CD4-positive, alpha-beta T cell (primary cell): Measurements from ENCODE around the gene FGF14. TPM values are rescaled to one million over a fixed set of nuclear protein-coding genes. Genes with fewer than 3 reads are reported as not detected.

Experiments used
- ATAC-seq: fragments of 200-7000 bp; cut with Tn5 transposase; one replicate; pipeline ENCODE4 v1.10.0; 2022; ENCODE audit warnings: mild to moderate bottlenecking; ENCODE audit not compliant: poor library complexity
- CTCF ChIA-PET: fragments of 350-600 bp; sonication (Branson Sonifier 250); formaldehyde crosslinking; loops from one replicate; lab custom pipeline; 2021; ENCODE audit warnings: antibody characterized with exemption, inconsistent platforms; lab: Charles Lee
- POLR2A ChIA-PET: fragments of 350-600 bp; sonication (Branson Sonifier 250); formaldehyde crosslinking; loops from one replicate; lab custom pipeline; 2021; ENCODE audit warnings: antibody characterized with exemption, inconsistent platforms; lab: Charles Lee
- DNase-seq, 14 experiments: peaks; one replicate each; pipeline ENCODE4 v3.0.0-alpha.2; 2013 to 2020; ENCODE audit warnings: mixed read lengths in 2 of 14
- H3K27ac ChIP-seq, 2 donors: one replicate each; pipeline versions ENCODE4 v1.5.1 to v1.7.0; 2013; ENCODE audit warnings: low read length in 2 of 2, low read depth in 1 of 2, mild to moderate bottlenecking in 1 of 2
- H3K27me3 ChIP-seq, 2 experiments: 1 replicate in 1 of 2; 2 replicates in 1 of 2; pipeline versions ENCODE4 v1.6.1 to v1.7.0; 2013; ENCODE audit warnings: low read length in 2 of 2, control low read depth in 1 of 2, mild to moderate bottlenecking in 1 of 2, moderate library complexity in 1 of 2; ENCODE audit not compliant: insufficient read depth in 2 of 2, control insufficient read depth in 1 of 2
- H3K36me3 ChIP-seq: one replicate; pipeline ENCODE4 v1.6.1; 2013; ENCODE audit warnings: low read length, control low read depth; ENCODE audit not compliant: insufficient read depth
- H3K4me1 ChIP-seq: one replicate; pipeline ENCODE4 v1.6.1; 2013; ENCODE audit warnings: low read length, control low read depth; ENCODE audit not compliant: insufficient read depth
- H3K4me3 ChIP-seq: one replicate; pipeline ENCODE4 v1.5.1; 2013; ENCODE audit warnings: mild to moderate bottlenecking, low read length, moderate library complexity
- H3K9me3 ChIP-seq, 2 experiments: 1 replicate in 1 of 2; 2 replicates in 1 of 2; pipeline versions ENCODE4 v1.6.1 to v1.7.0; 2013; ENCODE audit warnings: low read length in 2 of 2, mild to moderate bottlenecking in 2 of 2, control low read depth in 1 of 2, moderate library complexity in 1 of 2; ENCODE audit not compliant: control insufficient read depth in 1 of 2, insufficient read depth in 1 of 2
- H3K27ac Mint-ChIP-seq: one replicate; pipeline ENCODE4 v1.8.0; 2020; ENCODE audit warnings: mixed read lengths
- H3K27me3 Mint-ChIP-seq: one replicate; pipeline ENCODE4 v1.8.0; 2021; ENCODE audit warnings: mixed read lengths
- H3K36me3 Mint-ChIP-seq: one replicate; pipeline ENCODE4 v1.8.0; 2021; ENCODE audit warnings: low read depth, mixed read lengths
- H3K4me1 Mint-ChIP-seq: one replicate; pipeline ENCODE4 v1.8.0; 2021; ENCODE audit warnings: low read depth, mixed read lengths
- H3K4me3 Mint-ChIP-seq: one replicate; pipeline ENCODE4 v1.8.0; 2020; ENCODE audit warnings: mild to moderate bottlenecking, mixed read lengths
- H3K9me3 Mint-ChIP-seq: one replicate; pipeline ENCODE4 v1.8.0; 2020; ENCODE audit warnings: mixed read lengths
- CTCF ChIP-seq: fragments of 200-600 bp; IDR thresholded peaks from one replicate; pipeline ENCODE4 v1.8.0; 2022; ENCODE audit warnings: antibody characterized with exemption, mild to moderate bottlenecking
- intact Hi-C, 2 experiments: fragments of 100-400 bp; cut with DNase I in 1 of 2; cut with micrococcal nuclease in 1 of 2; formaldehyde crosslinking; loops; one replicate each; pipeline versions ENCODE4 v1.15.1 to v1.9.0; 2023 to 2025; cut with DNase I, micrococcal nuclease
- total RNA-seq, 174 experiments: library from RNA in 2 of 174; stranded (reverse) in 2 of 174; gene quantifications; one replicate each; pipeline ENCODE4 v1.2.3 and lab custom pipeline; 2021 to 2026

FGF14 gene
- total RNA-seq, 2 experiments from 2014 or later = not detected

GRCh38 chr13:102294407-102295018 lies 107.3 kb downstream of the FGF14 start:
- no peaks in the 10 kb centered on the region for H3K36me3 Mint-ChIP-seq
- H3K4me3 ChIP-seq = no peak overlapping the region
- no peaks in the 10 kb centered on the region for H3K9me3 ChIP-seq
- no peaks in the 10 kb centered on the region for H3K36me3 ChIP-seq
- H3K4me3 Mint-ChIP-seq = no peak overlapping the region
- H3K4me1 ChIP-seq = no peaks in the 10 kb centered on the region
- ATAC-seq (no peak), DNase-seq (no peak)
- TF ChIP-seq CTCF = no peak
- POLR2A ChIA-PET = no interaction called here
- H3K27ac Mint-ChIP-seq = no peak overlapping the region
- intact Hi-C loops = no loop called here
- CTCF ChIA-PET = no interaction called here
- no peaks in the 10 kb centered on the region for H3K27me3 ChIP-seq
- H3K9me3 Mint-ChIP-seq = no peaks in the 10 kb centered on the region
- H3K4me1 Mint-ChIP-seq = no peaks in the 10 kb centered on the region
- H3K27me3 Mint-ChIP-seq = peaks cover 4% of the 10 kb centered on the region
- H3K27ac ChIP-seq = no peak overlapping the region

- Mint-ChIP-seq H3K9me3 (no peaks in the 10 kb centered on the region), H3K4me1 (no peaks in the 10 kb centered on the region), H3K36me3 (no peaks in the 10 kb centered on the region), H3K27ac (no peak overlapping the region), H3K4me3 (no peak overlapping the region), H3K27me3 (peaks cover 4% of the 10 kb centered on the region)
- no peaks in the 10 kb centered on the region for H3K27me3 ChIP-seq
- no peak for TF ChIP-seq CTCF
- no peaks in the 10 kb centered on the region for H3K36me3 ChIP-seq
- ATAC-seq = no peak
- H3K9me3 ChIP-seq = no peaks in the 10 kb centered on the region
- intact Hi-C loops = no loop called here
- H3K27ac ChIP-seq = no peak overlapping the region
- H3K4me1 ChIP-seq = no peaks in the 10 kb centered on the region
- POLR2A ChIA-PET = no interaction called here
- DNase-seq = no peak
- H3K4me3 ChIP-seq = no peak overlapping the region
- CTCF ChIA-PET = no interaction called here
Observed at GRCh38 chr13:102293723-102294122, 108.1 kb downstream of the FGF14 start.

GRCh38 chr13:102291587-102292218 lies 110.1 kb downstream of the FGF14 start:
- DNase-seq = no peak
- intact Hi-C loops = no loop called here

More at GRCh38 chr13:102291587-102292218, 110.1 kb downstream of the FGF14 start:
- Mint-ChIP-seq H3K4me3 (no peak overlapping the region), H3K9me3 (no peaks in the 10 kb centered on the region), H3K36me3 (no peaks in the 10 kb centered on the region), H3K27ac (no peak overlapping the region), H3K4me1 (no peaks in the 10 kb centered on the region), H3K27me3 (no peaks in the 10 kb centered on the region)
- H3K36me3 ChIP-seq = no peaks in the 10 kb centered on the region
- H3K4me1 ChIP-seq = no peaks in the 10 kb centered on the region
- CTCF ChIA-PET = no interaction called here
- no peak overlapping the region for H3K4me3 ChIP-seq
- no peaks in the 10 kb centered on the region for H3K9me3 ChIP-seq
- no peak for TF ChIP-seq CTCF
- H3K27ac ChIP-seq = no peak overlapping the region
- H3K27me3 ChIP-seq = no peaks in the 10 kb centered on the region
- POLR2A ChIA-PET = no interaction called here
- ATAC-seq = no peak
